Thyroid gland (tissue), 4 donors: Measurements from ENCODE around the gene CCL27. TPM values are rescaled to one million over a fixed set of nuclear protein-coding genes. Genes with fewer than 3 reads are reported as not detected.
A peak's percentile ranks its signal among the peaks of the same experiment; 100 is the strongest.

Source experiments
- DNase-seq, 2 donors: peaks; one replicate each; pipeline ENCODE4 v3.0.0-alpha.2; 2019
- H3K27ac ChIP-seq, 3 donors: fragments of 200-600 bp; sonication (generic); 1 replicate in 2 of 3; 2 replicates in 1 of 3; pipeline ENCODE4 v1.5.1; 2016 to 2019; ENCODE audit warnings: mild to moderate bottlenecking in 1 of 3, moderate library complexity in 1 of 3
- H3K27me3 ChIP-seq: fragments of 200-600 bp; sonication (generic); one replicate; pipeline ENCODE4 v1.5.1; 2019
- H3K36me3 ChIP-seq, 2 donors: fragments of 200-600 bp; sonication (generic); one replicate each; pipeline ENCODE4 v1.5.1; 2016 to 2019
- H3K4me1 ChIP-seq, 2 donors: fragments of 200-600 bp; sonication (generic); one replicate each; pipeline ENCODE4 v1.5.1; 2017 to 2019
- H3K4me3 ChIP-seq, 3 donors: fragments of 200-600 bp; sonication (generic); replicated peaks in 1 of 3; 1 replicate in 2 of 3; 2 replicates in 1 of 3; pipeline ENCODE4 v1.5.1; 2016; ENCODE audit warnings: mild to moderate bottlenecking in 1 of 3
- H3K9me3 ChIP-seq: fragments of 200-600 bp; sonication (generic); one replicate; pipeline ENCODE4 v1.5.1; 2017
- POLR2A ChIP-seq, 2 donors: fragments of 450-650 bp; IDR thresholded peaks; one replicate each; pipeline ENCODE4 v1.6.1; 2017; ENCODE audit warnings: antibody characterized with exemption in 2 of 2, mild to moderate bottlenecking in 2 of 2, moderate library complexity in 1 of 2
- WGBS, 2 donors: methylation state at CpG; one replicate each; pipeline ENCODE4 v1.1.5; 2017; 5-methylcytosine and 5-hydroxymethylcytosine counted together
- intact Hi-C: fragments of 100-400 bp; cut with DNase I; formaldehyde crosslinking; loops from one replicate; pipeline ENCODE4 v1.15.1; 2023
- total RNA-seq, 4 donors: library from RNA; depleted of rRNA; stranded (reverse); fragments of >200 nt; gene quantifications; one replicate each; pipeline ENCODE4 v1.2.3, GENCODE V29; 2016
- TF ChIP-seq, protein P1 (sequence below), 6 experiments: fragments of 200-600 bp in 3 of 6; fragments of 450-650 bp in 3 of 6; sonication (generic) in 3 of 6; IDR thresholded peaks; one replicate each; pipeline ENCODE4 v1.5.1; 2016 to 2019; ENCODE audit warnings: antibody characterized with exemption in 6 of 6, mild to moderate bottlenecking in 2 of 6, inconsistent platforms in 1 of 6, moderate library complexity in 1 of 6

Gene CCL27
- total RNA-seq, 4 donors from 2014 or later, result 1.1 TPM; not detected in 3

DNA sequence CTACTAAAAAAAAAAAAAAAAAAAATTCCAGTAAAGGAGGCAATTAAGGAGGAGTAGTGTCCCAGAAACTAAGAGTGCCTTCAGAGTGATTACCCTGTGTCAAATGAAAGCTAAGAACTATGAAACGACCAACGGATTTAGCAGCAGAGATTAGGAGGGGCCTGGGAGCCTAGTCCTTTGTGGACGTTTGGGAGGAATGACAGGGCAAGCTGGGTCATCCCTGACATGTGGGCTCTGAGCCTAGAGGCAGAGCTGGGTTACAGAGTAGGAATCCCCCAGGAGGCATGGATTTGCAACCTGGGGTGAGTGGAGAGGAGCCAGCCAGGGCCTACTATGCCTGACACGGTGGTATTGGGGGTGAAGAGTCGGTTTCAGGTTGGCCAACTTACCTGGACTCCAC lies 29.3 kb downstream of the CCL27 start:
- TF ChIP-seq, protein P1, sequence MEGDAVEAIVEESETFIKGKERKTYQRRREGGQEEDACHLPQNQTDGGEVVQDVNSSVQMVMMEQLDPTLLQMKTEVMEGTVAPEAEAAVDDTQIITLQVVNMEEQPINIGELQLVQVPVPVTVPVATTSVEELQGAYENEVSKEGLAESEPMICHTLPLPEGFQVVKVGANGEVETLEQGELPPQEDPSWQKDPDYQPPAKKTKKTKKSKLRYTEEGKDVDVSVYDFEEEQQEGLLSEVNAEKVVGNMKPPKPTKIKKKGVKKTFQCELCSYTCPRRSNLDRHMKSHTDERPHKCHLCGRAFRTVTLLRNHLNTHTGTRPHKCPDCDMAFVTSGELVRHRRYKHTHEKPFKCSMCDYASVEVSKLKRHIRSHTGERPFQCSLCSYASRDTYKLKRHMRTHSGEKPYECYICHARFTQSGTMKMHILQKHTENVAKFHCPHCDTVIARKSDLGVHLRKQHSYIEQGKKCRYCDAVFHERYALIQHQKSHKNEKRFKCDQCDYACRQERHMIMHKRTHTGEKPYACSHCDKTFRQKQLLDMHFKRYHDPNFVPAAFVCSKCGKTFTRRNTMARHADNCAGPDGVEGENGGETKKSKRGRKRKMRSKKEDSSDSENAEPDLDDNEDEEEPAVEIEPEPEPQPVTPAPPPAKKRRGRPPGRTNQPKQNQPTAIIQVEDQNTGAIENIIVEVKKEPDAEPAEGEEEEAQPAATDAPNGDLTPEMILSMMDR (IDR thresholded peaks at IDR 0.05), result no peak
- TF ChIP-seq POLR2A (IDR thresholded peaks at IDR 0.05), result no peak
- no peak for DNase-seq
- H3K36me3 ChIP-seq, result no peaks in the 10 kb centered on the region
- peaks cover 18 to 23% of the 10 kb centered on the region in 2 donors for H3K4me1 ChIP-seq
- no peaks in the 10 kb centered on the region for H3K27me3 ChIP-seq
- intact Hi-C loops, result loop anchor here (10.0 kb wide), 1 partner anchor 72 kb away; no protein-coding TSS in a partner anchor
- no peak overlapping the region for H3K27ac ChIP-seq
- no peak overlapping the region for H3K4me3 ChIP-seq
- WGBS, 2 donors, result 65 to 67% methylated on average over 5 of the region's 5 CpGs
- no peaks in the 10 kb centered on the region for H3K9me3 ChIP-seq

DNA sequence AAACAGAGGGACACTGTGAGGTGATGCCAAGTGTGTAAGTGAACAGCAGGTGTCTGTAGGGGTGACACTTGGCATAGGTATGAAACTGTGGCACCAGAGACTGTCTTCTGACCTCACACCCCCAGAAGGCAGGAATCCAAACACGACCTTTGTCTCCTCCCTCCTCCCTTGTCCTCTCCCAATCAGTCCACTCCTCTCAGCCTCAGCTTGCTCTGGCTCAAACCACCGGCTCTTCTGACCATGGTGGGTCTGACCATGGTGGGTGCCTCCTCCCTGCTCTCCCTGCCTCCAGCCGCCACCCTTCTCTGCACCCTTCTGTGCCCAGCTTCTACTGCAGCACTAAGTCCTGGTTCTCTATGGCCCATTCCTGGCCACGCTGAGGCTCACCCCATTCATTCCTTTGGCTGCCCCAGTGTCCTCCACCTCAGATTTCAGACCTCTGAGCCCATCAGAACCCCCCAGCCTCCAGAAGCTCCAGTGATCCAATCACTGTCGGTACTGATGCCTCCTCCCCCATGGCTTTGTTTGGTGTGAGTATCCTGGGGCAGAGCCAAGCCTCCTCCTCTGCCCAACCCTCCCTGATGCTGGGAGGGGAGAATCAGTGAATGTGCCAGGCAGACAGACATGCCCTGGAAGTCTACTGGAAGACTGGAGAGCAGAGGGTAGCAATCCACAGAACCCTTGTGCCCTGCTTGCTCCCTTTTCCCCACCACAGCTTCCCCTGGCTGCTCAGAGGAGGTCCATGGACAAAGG lies 31.9 kb downstream of the CCL27 start:
- Histone ChIP-seq H3K27me3 (peaks cover 10% of the 10 kb centered on the region), H3K4me1 (peaks cover 5 to 12% of the 10 kb centered on the region in 2 donors), H3K27ac (no peak overlapping the region), H3K4me3 (no peak overlapping the region), H3K9me3 (no peaks in the 10 kb centered on the region), H3K36me3 (no peaks in the 10 kb centered on the region)
- TF ChIP-seq POLR2A (IDR thresholded peaks at IDR 0.05), result no peak
- TF ChIP-seq, protein P1 (IDR thresholded peaks at IDR 0.05), result no peak
- 23 to 37% methylated on average over 5 of the region's 5 CpGs for WGBS, 2 donors
- intact Hi-C loops, result loop anchor here (10.0 kb wide), 1 partner anchor 74 kb away; no protein-coding TSS in a partner anchor
- DNase-seq, result no peak

DNA sequence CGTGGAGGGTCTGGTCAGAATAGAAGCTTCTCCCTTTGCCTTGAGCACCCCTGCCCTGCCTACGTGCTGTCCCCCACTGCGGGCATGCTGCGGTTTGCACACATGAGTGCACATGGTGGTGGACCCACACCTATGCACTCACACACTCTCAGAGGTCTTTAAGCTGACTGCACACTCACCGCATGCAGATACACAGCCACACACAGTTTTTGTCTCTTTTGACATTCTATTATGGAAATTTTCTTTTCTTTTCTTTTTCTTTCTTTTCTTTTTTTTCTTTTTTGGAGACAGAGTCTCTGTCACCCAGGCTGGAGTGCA lies 33.0 kb downstream of the CCL27 start:
- Histone ChIP-seq H3K36me3 (no peaks in the 10 kb centered on the region), H3K27ac (no peak overlapping the region), H3K4me1 (peaks cover 5 to 12% of the 10 kb centered on the region in 2 donors), H3K27me3 (peaks cover 15% of the 10 kb centered on the region), H3K9me3 (no peaks in the 10 kb centered on the region), H3K4me3 (peak overlapping the region in 1 of 3 donors; percentile 22)
- 8 to 13% methylated on average over 5 of the region's 5 CpGs for WGBS, 2 donors
- TF ChIP-seq, protein P1 (IDR thresholded peaks at IDR 0.05), result no peak
- TF ChIP-seq POLR2A (IDR thresholded peaks at IDR 0.05), result no peak
- no peak for DNase-seq
- intact Hi-C loops, result no loop called here

DNA sequence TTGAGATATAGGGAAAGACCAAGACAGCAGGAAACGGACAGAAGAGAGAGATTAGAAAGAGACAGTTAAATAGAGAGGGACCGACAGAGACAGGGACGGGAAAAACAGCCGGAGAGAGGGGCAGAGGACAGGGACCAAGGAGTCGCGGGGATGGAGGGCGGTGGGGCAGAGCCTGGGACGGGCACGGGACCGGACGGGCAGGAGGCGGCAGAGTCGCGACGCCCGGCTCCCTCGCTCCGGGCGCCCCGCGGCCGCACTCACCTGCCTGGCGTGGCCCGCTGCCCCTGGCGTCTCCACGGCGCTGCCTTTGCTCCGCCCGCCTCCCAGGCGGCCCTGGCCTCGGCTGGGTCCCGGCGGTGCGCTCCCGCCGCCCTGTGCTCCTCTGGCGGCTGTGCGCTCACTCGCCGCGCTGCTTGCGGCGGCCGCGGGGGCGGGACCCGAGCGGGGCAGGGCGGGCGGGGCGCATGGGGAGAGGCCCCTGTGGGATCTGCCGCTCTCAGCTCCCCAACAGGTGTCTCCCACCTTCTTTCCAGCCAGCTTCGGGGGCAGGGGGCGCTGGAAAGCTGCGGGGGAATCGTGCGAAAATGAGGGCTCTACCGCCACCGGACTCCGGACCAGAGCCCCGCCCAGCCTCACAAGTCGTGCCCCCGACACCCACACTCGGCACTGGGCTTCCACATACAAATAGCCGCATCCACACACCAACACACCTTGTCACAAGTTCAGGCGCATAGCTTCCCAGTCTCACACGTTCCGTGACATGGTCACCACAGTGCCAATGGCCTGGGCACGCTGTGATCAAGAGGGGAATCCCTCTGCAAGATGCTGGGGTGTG lies 33.6 kb downstream of the CCL27 start, which contains the start of gene ARID3C:
Gene ARID3C, minus strand, starts transcription at position 411 of the 835 bp plus-strand sequence. CDS start 1,052 bp downstream, outside the sequence.
- Histone ChIP-seq H3K27me3 (peaks cover 21% of the 10 kb centered on the region), H3K4me1 (peaks cover 5 to 13% of the 10 kb centered on the region in 2 donors), H3K36me3 (no peaks in the 10 kb centered on the region), H3K27ac (no peak within 1 kb of the TSS), H3K9me3 (no peaks in the 10 kb centered on the region), H3K4me3 (peak within 1 kb of the TSS in 2 of 3 donors; percentile 22 to 30)
- peak; percentile 58 to 66 for DNase-seq
- 1 to 2% methylated on average over 31 to 37 of the region's 69 CpGs for WGBS, 2 donors
- no peak for TF ChIP-seq POLR2A (IDR thresholded peaks at IDR 0.05)
- TF ChIP-seq, protein P1 (IDR thresholded peaks at IDR 0.05), result peak in 1 of 6 experiments; percentile 12
- intact Hi-C loops, result no loop called here
